Stimulated activated CD8-positive, alpha-beta memory T cell treated with anti-CD3 and anti-CD28 coated beads, Interleukin-15, amount 100 ng/mL, for 48 hours (primary cell): ENCODE measurements around the gene WASHC2C.
A peak's percentile ranks its signal among the peaks of the same experiment; 100 is the strongest.
"Not testable (repeated sequence)": the region's sequence is repeated elsewhere in the genome, so short reads cannot be mapped to it uniquely, and the experiment has no call there.

Experiments used
- DNase-seq, 2 donors: peaks; one replicate each; pipeline ENCODE4 v3.0.0-alpha.2; 2020; ENCODE audit warnings: low read depth in 2 of 2

The WASHC2C gene, protein sequence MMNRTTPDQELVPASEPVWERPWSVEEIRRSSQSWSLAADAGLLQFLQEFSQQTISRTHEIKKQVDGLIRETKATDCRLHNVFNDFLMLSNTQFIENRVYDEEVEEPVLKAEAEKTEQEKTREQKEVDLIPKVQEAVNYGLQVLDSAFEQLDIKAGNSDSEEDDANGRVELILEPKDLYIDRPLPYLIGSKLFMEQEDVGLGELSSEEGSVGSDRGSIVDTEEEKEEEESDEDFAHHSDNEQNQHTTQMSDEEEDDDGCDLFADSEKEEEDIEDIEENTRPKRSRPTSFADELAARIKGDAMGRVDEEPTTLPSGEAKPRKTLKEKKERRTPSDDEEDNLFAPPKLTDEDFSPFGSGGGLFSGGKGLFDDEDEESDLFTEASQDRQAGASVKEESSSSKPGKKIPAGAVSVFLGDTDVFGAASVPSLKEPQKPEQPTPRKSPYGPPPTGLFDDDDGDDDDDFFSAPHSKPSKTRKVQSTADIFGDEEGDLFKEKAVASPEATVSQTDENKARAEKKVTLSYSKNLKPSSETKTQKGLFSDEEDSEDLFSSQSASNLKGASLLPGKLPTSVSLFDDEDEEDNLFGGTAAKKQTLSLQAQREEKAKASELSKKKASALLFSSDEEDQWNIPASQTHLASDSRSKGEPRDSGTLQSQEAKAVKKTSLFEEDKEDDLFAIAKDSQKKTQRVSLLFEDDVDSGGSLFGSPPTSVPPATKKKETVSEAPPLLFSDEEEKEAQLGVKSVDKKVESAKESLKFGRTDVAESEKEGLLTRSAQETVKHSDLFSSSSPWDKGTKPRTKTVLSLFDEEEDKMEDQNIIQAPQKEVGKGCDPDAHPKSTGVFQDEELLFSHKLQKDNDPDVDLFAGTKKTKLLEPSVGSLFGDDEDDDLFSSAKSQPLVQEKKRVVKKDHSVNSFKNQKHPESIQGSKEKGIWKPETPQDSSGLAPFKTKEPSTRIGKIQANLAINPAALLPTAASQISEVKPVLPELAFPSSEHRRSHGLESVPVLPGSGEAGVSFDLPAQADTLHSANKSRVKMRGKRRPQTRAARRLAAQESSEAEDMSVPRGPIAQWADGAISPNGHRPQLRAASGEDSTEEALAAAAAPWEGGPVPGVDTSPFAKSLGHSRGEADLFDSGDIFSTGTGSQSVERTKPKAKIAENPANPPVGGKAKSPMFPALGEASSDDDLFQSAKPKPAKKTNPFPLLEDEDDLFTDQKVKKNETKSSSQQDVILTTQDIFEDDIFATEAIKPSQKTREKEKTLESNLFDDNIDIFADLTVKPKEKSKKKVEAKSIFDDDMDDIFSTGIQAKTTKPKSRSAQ (N-terminal part only)

DNA sequence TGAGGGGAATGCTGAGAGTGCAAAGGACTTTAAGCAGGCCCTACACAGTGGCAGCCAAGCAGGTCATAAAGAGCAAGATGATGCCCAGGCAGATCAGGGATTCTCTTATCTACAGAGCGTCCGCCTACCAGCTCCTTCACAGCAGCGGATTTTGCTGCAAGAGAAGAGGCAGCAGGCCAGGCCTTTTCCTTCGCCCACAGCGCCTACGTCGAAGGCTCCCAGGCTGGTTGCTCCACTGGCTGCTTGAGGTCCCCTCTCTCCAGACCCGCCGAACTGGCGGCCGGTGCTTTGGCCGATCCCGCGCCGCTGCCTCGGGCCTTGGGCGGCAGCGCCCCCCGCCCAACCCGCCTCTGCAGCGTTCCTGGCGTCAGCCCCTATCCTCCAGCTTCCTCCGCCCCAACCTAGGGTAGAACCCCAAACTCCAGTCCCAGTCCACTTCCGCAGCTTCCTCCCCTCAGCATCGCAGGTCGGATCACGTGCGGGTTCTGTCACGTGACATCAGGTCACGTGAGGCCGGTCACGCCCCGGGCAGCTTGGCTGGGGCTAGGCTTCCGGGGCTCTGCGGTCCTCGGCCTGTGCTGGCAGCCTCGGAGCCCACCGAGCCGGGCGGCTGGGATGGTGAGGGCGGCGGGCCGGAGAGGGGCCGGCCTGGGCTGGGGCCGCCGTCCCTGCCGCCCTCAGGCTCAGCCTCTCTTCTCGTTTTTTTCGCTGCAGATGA, at the start of gene WASHC2C:
Gene WASHC2C, plus strand, starts transcription at position 564 of the 718 bp plus-strand sequence. Its CDS starts 52 bp downstream, at position 616.
- DNase-seq = peak; percentile 88 to 90

GRCh38 chr10:45678467-45678866, 48.6 kb upstream of the WASHC2C start:
- not testable (repeated sequence) for DNase-seq

- DNase-seq = not testable (repeated sequence)
These were observed 16.8 kb upstream of the WASHC2C start for GRCh38 chr10:45710200-45710796.

DNA sequence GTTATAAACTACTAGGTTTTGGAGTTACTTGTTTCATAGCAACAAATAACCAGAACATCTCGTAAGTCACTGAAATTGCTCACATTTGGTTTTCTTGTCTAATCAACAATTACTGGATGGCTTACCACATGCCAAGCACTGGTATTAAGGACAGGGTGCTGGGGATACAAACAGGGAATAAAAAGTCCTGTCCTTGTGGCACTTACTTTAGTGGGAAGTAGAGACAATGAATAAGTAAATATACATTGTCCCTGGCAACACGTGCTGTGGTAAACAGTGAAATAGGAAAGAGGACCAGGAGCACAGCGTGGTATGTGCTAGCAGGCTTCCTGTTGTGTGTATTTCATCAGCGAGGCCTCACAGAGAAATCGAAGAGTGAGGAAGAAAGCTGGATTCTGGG, 15.8 kb upstream of the WASHC2C start:
- DNase-seq = not testable (repeated sequence)

- not testable (repeated sequence) for DNase-seq
These were observed 10.0 kb upstream of the WASHC2C start for GRCh38 chr10:45717053-45717452.

GRCh38 chr10:45717642-45718041, 9.4 kb upstream of the WASHC2C start:
- DNase-seq = not testable (repeated sequence)

DNA sequence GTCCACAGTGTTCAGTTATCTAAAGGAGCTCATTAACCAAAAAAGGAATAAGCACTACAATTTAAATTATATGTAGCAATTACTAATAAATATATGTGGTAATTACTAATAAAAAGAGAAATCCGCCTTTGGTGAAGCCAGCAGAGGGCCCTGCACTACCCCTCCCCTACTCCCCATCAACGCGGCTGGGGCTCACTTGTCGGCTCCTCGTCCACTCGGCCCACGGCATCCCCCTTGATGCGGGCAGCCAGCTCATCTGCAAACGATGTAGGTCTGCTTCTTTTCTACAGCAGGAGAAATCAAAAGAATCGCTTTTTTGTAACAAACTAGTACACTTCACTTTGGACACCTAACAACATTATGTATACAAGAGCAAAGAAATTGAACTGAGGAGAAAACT, 5.6 kb upstream of the WASHC2C start:
- DNase-seq = not testable (repeated sequence)

- not testable (repeated sequence) for DNase-seq
These were observed 3.2 kb upstream of the WASHC2C start for GRCh38 chr10:45723851-45724250.

GRCh38 chr10:45727421-45727965, 427 bp downstream of the WASHC2C start:
- DNase-seq = not testable (repeated sequence)

DNA sequence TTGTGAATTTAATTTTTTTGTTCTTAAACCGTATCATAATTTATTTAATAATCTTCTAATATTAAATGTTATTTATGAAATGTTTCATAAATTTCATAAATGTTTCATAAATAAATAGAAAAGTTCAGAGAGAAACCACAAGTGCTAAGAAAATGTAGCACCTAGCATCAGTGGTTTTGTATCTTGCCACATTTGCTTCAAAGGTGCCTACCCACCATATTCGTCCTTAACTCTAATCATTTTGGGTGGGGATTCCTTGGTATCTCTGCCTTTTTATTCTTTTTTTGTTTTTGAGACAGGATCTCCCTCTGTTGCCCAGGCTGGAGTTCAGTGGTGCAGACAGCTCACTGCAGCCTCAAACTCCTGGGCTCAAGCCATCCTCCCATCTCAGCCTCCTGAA, 7.4 kb downstream of the WASHC2C start:
- not testable (repeated sequence) for DNase-seq

- DNase-seq = not testable (repeated sequence)
These were observed 7.8 kb downstream of the WASHC2C start for GRCh38 chr10:45734867-45735266.

DNA sequence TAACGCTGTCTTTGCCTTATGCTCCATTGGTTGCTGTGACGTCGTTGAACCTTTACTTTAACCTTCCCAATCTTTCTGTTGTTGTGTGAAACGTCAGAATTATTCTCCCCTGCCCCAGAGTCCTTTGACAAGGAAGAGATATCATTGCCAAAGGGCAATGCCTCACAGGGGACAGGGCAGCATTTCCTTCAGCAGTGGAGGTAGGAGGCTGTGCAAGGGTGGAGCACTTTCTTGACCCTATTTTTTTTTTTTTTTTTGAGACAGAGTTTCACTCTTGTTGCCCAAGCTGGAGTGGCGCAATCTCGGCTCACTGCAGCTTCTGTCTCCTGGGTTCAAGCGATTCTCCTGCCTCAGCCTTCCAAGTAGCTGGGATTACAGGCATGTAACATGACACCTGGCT, 14.5 kb downstream of the WASHC2C start:
- DNase-seq = not testable (repeated sequence)

DNA sequence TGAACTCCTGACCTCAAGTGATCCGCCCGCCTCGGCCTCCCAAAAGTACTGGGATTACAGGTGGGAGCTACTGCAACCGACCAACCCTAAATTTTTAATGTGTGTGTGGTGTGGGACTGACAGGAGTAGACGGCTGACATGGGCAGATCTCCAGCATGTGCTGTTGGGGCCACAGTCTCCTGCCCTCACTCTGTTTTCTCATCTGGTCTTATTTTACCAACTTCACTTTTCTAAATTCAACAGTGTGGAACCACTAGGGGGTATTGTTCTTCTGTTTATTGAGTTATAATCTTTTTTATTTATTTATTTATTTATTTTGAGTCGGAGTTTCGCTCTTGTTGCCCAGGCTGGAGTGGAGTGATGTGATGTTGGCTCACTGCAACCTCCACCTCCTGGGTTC, 14.9 kb downstream of the WASHC2C start:
- DNase-seq = not testable (repeated sequence)

DNA sequence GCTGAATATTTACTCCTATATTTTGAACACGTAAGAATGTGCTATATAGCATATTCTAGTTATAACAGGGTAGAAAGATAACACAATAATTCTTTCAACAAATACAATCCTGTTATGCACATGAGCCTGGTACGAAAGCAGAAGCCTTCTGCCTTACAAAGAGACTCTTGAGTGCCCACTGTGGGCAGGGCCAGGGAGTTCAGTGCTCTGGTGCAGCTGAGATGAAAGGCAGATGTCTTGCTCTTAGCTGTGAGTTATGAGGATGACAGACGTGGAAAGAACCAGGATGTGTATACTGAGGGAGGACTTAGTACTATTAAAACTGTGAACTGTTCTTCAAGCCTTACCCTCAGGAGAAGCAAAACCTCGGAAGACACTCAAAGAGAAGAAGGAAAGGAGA, 24.1 kb downstream of the WASHC2C start:
- DNase-seq = not testable (repeated sequence)

DNA sequence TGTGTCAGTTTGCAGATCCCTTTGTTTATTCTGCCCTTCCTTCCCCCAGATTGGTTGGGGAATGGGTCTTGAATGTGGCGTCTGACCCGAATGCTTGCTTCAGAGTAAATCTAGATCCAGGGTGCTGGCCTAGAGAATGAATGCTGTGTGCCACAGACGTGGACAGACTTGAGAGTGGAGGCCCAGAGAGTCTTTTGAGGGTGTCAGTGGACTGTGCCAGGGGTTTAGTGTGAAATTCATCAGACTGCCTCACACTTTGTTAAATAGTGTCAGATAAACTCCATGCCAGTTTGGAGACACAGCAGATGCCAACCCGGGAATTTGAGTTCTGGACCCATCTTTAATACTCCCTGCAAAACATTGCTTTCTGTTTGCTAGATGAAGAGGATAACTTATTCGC, 25.1 kb downstream of the WASHC2C start:
- not testable (repeated sequence) for DNase-seq

GRCh38 chr10:45753979-45754495, 27.0 kb downstream of the WASHC2C start:
- DNase-seq = not testable (repeated sequence)

GRCh38 chr10:45755083-45755482, 28.0 kb downstream of the WASHC2C start:
- DNase-seq = not testable (repeated sequence)

GRCh38 chr10:45756065-45756464, 29.0 kb downstream of the WASHC2C start:
- DNase-seq = not testable (repeated sequence)

- DNase-seq = not testable (repeated sequence)
These were observed 30.8 kb downstream of the WASHC2C start for GRCh38 chr10:45757661-45758396.
